ENCODE measurements around the gene SCEL.

The SCEL gene

DNA sequence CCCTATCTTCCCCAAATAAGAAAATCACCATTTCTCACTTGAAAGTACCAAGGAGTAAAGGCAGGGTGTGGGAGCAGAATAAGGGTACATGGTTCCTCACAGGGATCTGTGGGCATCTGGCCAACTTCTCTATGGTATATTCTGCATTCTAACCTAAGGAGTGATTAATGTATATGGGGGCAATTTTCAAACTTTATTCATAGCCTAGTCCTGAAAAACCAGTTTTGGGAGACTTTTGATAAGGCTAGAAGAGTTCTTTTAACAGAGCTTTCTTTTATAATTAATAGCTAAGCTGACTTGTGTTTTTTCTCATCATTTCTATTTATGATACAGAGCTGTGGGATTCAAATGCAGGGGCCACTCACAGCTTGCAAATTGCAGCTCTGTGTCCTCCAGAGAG lies 852 bp downstream of the SCEL start:
- TF ChIP-seq, protein P1, sequence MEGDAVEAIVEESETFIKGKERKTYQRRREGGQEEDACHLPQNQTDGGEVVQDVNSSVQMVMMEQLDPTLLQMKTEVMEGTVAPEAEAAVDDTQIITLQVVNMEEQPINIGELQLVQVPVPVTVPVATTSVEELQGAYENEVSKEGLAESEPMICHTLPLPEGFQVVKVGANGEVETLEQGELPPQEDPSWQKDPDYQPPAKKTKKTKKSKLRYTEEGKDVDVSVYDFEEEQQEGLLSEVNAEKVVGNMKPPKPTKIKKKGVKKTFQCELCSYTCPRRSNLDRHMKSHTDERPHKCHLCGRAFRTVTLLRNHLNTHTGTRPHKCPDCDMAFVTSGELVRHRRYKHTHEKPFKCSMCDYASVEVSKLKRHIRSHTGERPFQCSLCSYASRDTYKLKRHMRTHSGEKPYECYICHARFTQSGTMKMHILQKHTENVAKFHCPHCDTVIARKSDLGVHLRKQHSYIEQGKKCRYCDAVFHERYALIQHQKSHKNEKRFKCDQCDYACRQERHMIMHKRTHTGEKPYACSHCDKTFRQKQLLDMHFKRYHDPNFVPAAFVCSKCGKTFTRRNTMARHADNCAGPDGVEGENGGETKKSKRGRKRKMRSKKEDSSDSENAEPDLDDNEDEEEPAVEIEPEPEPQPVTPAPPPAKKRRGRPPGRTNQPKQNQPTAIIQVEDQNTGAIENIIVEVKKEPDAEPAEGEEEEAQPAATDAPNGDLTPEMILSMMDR (IDR thresholded peaks at IDR 0.05; ENCODE audit: low read depth, low read length, missing control alignments): no peak
- no peak overlapping the region for H3K4me3 ChIP-seq (replicated peaks; ENCODE audit: low read depth, low read length)
- DNase-seq (ENCODE audit: extremely low read depth, low read depth): no peak

DNA sequence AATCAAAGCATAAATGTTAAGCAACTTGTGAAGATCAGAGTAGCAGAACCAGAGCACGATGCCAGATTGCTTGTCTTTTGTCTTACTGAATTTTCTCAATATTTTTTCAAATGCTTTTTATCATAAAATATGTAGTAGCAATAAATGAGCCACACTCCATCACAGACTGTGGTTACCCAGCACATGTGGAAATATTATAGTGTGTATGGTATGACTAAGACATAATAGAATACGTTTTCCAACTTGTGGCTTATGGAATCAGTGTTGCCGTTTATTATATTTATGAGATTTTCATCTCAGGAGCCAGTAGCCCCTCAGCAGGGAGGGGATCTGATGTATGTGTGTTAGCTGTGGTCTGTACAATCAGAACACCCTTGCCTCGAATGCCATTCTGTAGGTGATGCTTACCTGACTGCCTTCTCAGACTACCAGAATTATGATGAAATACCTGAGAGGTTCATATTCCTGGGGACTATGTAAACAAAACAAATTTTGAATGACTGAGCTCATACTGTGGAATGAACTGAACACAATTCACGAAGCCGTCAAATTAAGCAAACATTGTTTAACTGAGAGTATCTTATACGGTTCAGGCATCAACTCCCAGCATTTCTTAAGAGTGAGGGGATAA lies 1.9 kb downstream of the SCEL start:
- no peak overlapping the region for H3K4me3 ChIP-seq (replicated peaks; ENCODE audit: low read depth, low read length)
- TF ChIP-seq, protein P1 (IDR thresholded peaks at IDR 0.05; ENCODE audit: low read depth, low read length, missing control alignments): no peak

DNA sequence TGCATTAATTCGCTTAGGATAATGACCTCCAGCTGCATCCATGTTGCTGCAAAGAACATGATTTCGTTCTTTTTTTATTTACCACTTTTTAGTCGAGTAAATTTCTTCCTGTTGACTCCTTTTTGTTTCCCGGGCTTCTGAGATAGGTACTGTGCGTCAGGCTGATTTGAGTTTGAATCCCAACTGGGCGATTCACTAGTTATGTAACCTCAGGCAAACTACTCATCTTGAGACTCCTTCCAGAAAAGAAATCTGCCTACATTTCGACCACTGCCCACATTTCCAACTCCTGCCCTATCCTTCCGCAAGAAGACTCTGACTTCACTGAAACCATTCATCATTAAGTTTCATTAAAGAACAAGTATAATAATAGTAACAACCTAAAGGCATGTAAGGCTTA lies 8.2 kb downstream of the SCEL start:
- no peak overlapping the region for H3K4me3 ChIP-seq (replicated peaks; ENCODE audit: low read depth, low read length)
- DNase-seq (ENCODE audit: extremely low read depth, low read depth): no peak
- TF ChIP-seq, protein P1 (IDR thresholded peaks at IDR 0.05; ENCODE audit: low read depth, low read length, missing control alignments): no peak

More for the DNA sequence above, 1.9 kb downstream of the SCEL start:
- DNase-seq (ENCODE audit: extremely low read depth, low read depth): no peak

DNA sequence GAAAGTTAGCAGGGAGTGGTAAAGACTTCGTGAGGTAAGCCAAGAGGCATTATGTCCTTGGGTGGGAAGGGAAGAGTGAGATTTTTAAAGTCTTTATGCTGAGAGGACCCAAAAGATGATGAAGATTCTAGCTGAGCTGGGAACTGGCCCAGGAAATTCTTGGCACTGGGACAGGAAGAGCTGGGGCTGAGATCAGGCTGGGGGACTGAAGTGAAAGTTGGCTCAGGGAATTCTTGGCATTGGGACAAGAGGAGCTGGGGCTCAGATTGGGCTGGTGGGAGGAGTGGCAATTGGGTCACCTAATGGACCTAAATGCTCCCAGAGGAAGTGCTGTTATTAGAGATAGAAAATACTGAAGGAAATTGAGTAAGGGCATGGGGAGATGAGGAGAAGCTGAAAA lies 8.8 kb downstream of the SCEL start:
- no peak overlapping the region for H3K4me3 ChIP-seq (replicated peaks; ENCODE audit: low read depth, low read length)
- TF ChIP-seq, protein P1 (IDR thresholded peaks at IDR 0.05; ENCODE audit: low read depth, low read length, missing control alignments): no peak
- no peak for DNase-seq (ENCODE audit: extremely low read depth, low read depth)

GRCh38 chr13:77544758-77545338 lies 9.3 kb downstream of the SCEL start:
- H3K4me3 ChIP-seq (replicated peaks; ENCODE audit: low read depth, low read length): no peak overlapping the region
- DNase-seq (ENCODE audit: extremely low read depth, low read depth): no peak
- TF ChIP-seq, protein P1 (IDR thresholded peaks at IDR 0.05; ENCODE audit: low read depth, low read length, missing control alignments): no peak

DNA sequence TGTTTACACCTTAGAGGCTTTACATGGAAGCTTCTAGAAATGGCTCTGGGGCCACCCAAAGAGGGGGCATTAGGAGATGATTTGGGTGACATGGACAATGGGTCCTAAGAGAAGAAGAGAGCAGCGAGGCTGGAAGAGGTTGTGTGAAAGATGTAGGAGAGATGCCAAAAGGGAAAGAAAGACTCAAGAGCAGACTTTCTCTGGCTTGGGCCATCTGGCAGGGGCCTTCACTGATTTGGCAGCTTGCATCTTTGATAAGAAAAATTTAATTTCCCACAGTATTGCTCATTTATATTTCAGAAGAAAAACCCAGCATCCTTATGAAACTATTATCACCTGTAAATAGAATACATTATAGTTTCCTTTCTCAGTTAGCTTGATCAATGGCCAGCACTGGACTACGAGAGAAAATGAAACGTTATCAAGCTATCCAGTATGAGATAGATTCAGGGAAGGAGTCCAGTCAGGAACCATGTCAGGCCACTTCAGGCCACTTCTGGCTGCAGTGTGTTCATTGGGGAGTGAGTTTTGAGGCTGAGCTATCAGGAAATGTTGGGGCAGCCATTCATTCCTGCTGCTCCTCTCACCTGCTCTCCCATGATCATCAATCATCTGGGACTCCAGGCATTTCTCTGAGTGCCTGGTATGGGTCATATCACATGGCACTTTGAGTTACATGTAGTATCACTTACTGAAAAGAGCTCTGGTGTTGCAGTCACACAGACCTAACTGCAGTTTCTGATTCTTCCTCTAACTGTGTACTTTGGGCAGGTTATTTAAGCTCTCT lies 10.3 kb downstream of the SCEL start:
- H3K4me3 ChIP-seq (replicated peaks; ENCODE audit: low read depth, low read length): no peak overlapping the region
- TF ChIP-seq, protein P1 (IDR thresholded peaks at IDR 0.05; ENCODE audit: low read depth, low read length, missing control alignments): no peak
- no peak for DNase-seq (ENCODE audit: extremely low read depth, low read depth)

Measured in HFF-Myc (cell line).